ENCODE measurements around the gene ARHGAP23.
A peak's percentile ranks its signal among the peaks of the same experiment; 100 is the strongest.

The ARHGAP23 gene

GRCh38 chr17:38428112-38428642, at the start of gene ARHGAP23:
Gene ARHGAP23 (plus strand): TSS chr17:38428464. CDS start chr17:38428486, 22 bp downstream.
- ATAC-seq = peak; percentile 70

GRCh38 chr17:38379448-38379847, 48.8 kb upstream of the ARHGAP23 start:
- TF ChIP-seq CSRNP3 (CRISPR knock-in tag; IDR thresholded peaks at IDR 0.05) = no peak
- TF ChIP-seq TCF4 (CRISPR knock-in tag; IDR thresholded peaks at IDR 0.05; ENCODE audit: borderline replicate concordance) = no peak
- no peak for TF ChIP-seq CREB5 (CRISPR knock-in tag; IDR thresholded peaks at IDR 0.05; ENCODE audit: low read depth)
- TF ChIP-seq ZNF70 (CRISPR knock-in tag; IDR thresholded peaks at IDR 0.05) = no peak
- TF ChIP-seq RARB (CRISPR knock-in tag; IDR thresholded peaks at IDR 0.05) = no peak
- no peak for TF ChIP-seq PATZ1 (CRISPR knock-in tag; IDR thresholded peaks at IDR 0.05; ENCODE audit: borderline replicate concordance)
- no peak for TF ChIP-seq BACH2 (CRISPR knock-in tag; IDR thresholded peaks at IDR 0.05; ENCODE audit: borderline replicate concordance)
- no peak for TF ChIP-seq TSHZ2 (CRISPR knock-in tag; IDR thresholded peaks at IDR 0.05)
- no peak for TF ChIP-seq ARNTL (CRISPR knock-in tag; IDR thresholded peaks at IDR 0.05; ENCODE audit: borderline replicate concordance, low read depth)
- TF ChIP-seq OSR1 (CRISPR knock-in tag; IDR thresholded peaks at IDR 0.05) = no peak
- TF ChIP-seq ZNF8 (CRISPR knock-in tag; IDR thresholded peaks at IDR 0.05) = no peak
- no peak for TF ChIP-seq SNAI2 (CRISPR knock-in tag; IDR thresholded peaks at IDR 0.05)
- TF ChIP-seq TOX (CRISPR knock-in tag; IDR thresholded peaks at IDR 0.05; ENCODE audit: borderline replicate concordance) = no peak
- ATAC-seq = no peak

More at GRCh38 chr17:38428112-38428642, at the start of gene ARHGAP23:
- TF ChIP-seq TOX (CRISPR knock-in tag; IDR thresholded peaks at IDR 0.05; ENCODE audit: borderline replicate concordance) = no peak

GRCh38 chr17:38395090-38395489, 33.2 kb upstream of the ARHGAP23 start:
- TF ChIP-seq CSDC2 (CRISPR knock-in tag; IDR thresholded peaks at IDR 0.05) (no peak), RARB (CRISPR knock-in tag; IDR thresholded peaks at IDR 0.05) (no peak), PATZ1 (CRISPR knock-in tag; IDR thresholded peaks at IDR 0.05; ENCODE audit: borderline replicate concordance) (no peak), ISL1 (CRISPR knock-in tag; IDR thresholded peaks at IDR 0.05) (no peak), CREB5 (CRISPR knock-in tag; IDR thresholded peaks at IDR 0.05; ENCODE audit: low read depth) (no peak), ZC3H10 (CRISPR knock-in tag; IDR thresholded peaks at IDR 0.05) (no peak), TCF4 (CRISPR knock-in tag; IDR thresholded peaks at IDR 0.05; ENCODE audit: borderline replicate concordance) (no peak), TOX (CRISPR knock-in tag; IDR thresholded peaks at IDR 0.05; ENCODE audit: borderline replicate concordance) (no peak), ARNTL (CRISPR knock-in tag; IDR thresholded peaks at IDR 0.05; ENCODE audit: borderline replicate concordance, low read depth) (no peak), SNAI2 (CRISPR knock-in tag; IDR thresholded peaks at IDR 0.05) (no peak), ZNF565 (CRISPR knock-in tag; conservative IDR thresholded peaks at IDR 0.05; ENCODE audit: low read depth) (no peak), ZNF70 (CRISPR knock-in tag; IDR thresholded peaks at IDR 0.05) (no peak), ESRRG (CRISPR knock-in tag; IDR thresholded peaks at IDR 0.05) (no peak), TSHZ2 (CRISPR knock-in tag; IDR thresholded peaks at IDR 0.05) (no peak), CSRNP3 (CRISPR knock-in tag; IDR thresholded peaks at IDR 0.05) (no peak), OSR1 (CRISPR knock-in tag; IDR thresholded peaks at IDR 0.05) (no peak), ZFP30 (CRISPR knock-in tag; IDR thresholded peaks at IDR 0.05) (no peak)
- no peak for ATAC-seq

Measured in SK-N-SH treated with all-trans-retinoic acid at 6 μM for 48 hours (cell line).